Hepatocyte (in vitro differentiated cells): ENCODE data around the gene SLC22A12.

Source experiments
- CTCF ChIP-seq: fragments of 200-600 bp; sonication (generic); IDR thresholded peaks from 2 replicates; pipeline ENCODE4 v1.5.1; 2016; ENCODE audit warnings: antibody characterized with exemption, mild to moderate bottlenecking; ENCODE audit not compliant: poor library complexity
- EZH2 ChIP-seq: fragments of 200-600 bp; sonication (generic); IDR thresholded peaks from 2 replicates; pipeline ENCODE4 v1.6.1; 2016; ENCODE audit warnings: antibody characterized with exemption, mild to moderate bottlenecking, borderline replicate concordance
- EZH2phosphoT487 ChIP-seq: fragments of 200-600 bp; sonication (generic); IDR thresholded peaks from one replicate; pipeline ENCODE4 v1.6.1; 2018; ENCODE audit warnings: antibody characterized with exemption, mild to moderate bottlenecking, low read depth, moderate library complexity; ENCODE audit not compliant: unreplicated experiment, severe bottlenecking

- TF ChIP-seq CTCF = no peak
- TF ChIP-seq EZH2phosphoT487 = no peak
- TF ChIP-seq EZH2 = no peak
Observed at GRCh38 chr11:64637334-64638017, 46.5 kb downstream of the SLC22A12 start.
